ENCODE data around the gene CCN5. TPM values are rescaled to one million over a fixed set of nuclear protein-coding genes. Genes with fewer than 3 reads are reported as not detected.
"Not testable (repeated sequence)": the region's sequence is repeated elsewhere in the genome, so short reads cannot be mapped to it uniquely, and the experiment has no call there.

CCN5 gene
- total RNA-seq (2014; rRNA removed; shearing (Covaris generic)), result 0.77 and 4.2 TPM in 2 replicates

GRCh38 chr20:44714701-44715498 lies at the start of gene CCN5:
Gene CCN5 (plus strand): TSS chr20:44715369. CDS start chr20:44715391, 22 bp downstream.
- peak; percentile 76 for DNase-seq (ENCODE audit: low spot score)

- DNase-seq (ENCODE audit: low spot score), result no peak
These were observed 49.1 kb upstream of the CCN5 start for GRCh38 chr20:44666066-44666465.

- not testable (repeated sequence) for DNase-seq (ENCODE audit: low spot score)
These were observed 44.3 kb upstream of the CCN5 start for GRCh38 chr20:44670851-44671250.

GRCh38 chr20:44671541-44671940 lies 43.6 kb upstream of the CCN5 start:
- DNase-seq (ENCODE audit: low spot score), result not testable (repeated sequence)

GRCh38 chr20:44672318-44672902 lies 42.8 kb upstream of the CCN5 start:
- not testable (repeated sequence) for DNase-seq (ENCODE audit: low spot score)

- DNase-seq (ENCODE audit: low spot score), result no peak
These were observed 36.9 kb upstream of the CCN5 start for GRCh38 chr20:44678242-44678641.

- no peak for DNase-seq (ENCODE audit: low spot score)
These were observed 36.1 kb upstream of the CCN5 start for GRCh38 chr20:44678990-44679611.

GRCh38 chr20:44681796-44682566 lies 33.2 kb upstream of the CCN5 start:
- DNase-seq (ENCODE audit: low spot score), result no peak

GRCh38 chr20:44683263-44684046 lies 31.7 kb upstream of the CCN5 start:
- no peak for DNase-seq (ENCODE audit: low spot score)

GRCh38 chr20:44684047-44684967 lies 30.9 kb upstream of the CCN5 start:
- DNase-seq (ENCODE audit: low spot score), result no peak

- DNase-seq (ENCODE audit: low spot score), result no peak
These were observed 28.2 kb upstream of the CCN5 start for GRCh38 chr20:44686934-44687333.

- no peak for DNase-seq (ENCODE audit: low spot score)
These were observed 27.0 kb upstream of the CCN5 start for GRCh38 chr20:44688053-44688625.

GRCh38 chr20:44689809-44690208 lies 25.4 kb upstream of the CCN5 start:
- DNase-seq (ENCODE audit: low spot score), result no peak

GRCh38 chr20:44690781-44691423 lies 24.3 kb upstream of the CCN5 start:
- DNase-seq (ENCODE audit: low spot score), result no peak

GRCh38 chr20:44691424-44692423 lies 23.4 kb upstream of the CCN5 start:
- no peak for DNase-seq (ENCODE audit: low spot score)

- DNase-seq (ENCODE audit: low spot score), result peak; percentile 84
These were observed 22.2 kb upstream of the CCN5 start for GRCh38 chr20:44692932-44693480.

- DNase-seq (ENCODE audit: low spot score), result no peak
These were observed 21.5 kb upstream of the CCN5 start for GRCh38 chr20:44693627-44694026.

- no peak for DNase-seq (ENCODE audit: low spot score)
These were observed 21.0 kb upstream of the CCN5 start for GRCh38 chr20:44694159-44694558.
